ENCODE measurements around the gene SV2C. TPM values are rescaled to one million over a fixed set of nuclear protein-coding genes. Genes with fewer than 3 reads are reported as not detected.

SV2C gene
- total RNA-seq, 4 donors from 2014 or later, result 0.05 to 0.11 TPM; not detected in 2

DNA sequence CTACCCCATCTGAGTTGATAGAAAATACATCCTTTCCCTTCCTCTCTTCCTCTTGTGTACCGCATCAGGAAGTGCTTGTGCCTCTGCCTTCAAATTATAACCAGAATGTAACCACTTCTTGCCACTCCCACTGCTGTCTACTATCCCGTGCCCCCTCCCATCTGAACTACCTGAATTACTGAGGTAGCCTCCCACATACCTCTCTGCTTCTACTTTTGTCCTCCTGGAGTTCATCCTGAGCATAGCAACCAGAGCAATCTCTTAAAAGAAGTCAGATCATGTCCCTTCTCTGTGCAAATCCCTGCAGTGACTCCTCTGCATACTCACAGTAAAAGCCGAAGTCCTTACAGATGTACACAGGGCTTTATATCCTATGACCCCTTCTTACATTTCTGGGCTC is 23.0 kb downstream of the SV2C start:
- intact Hi-C loops (cut with DNase I), result no loop called here
- H3K36me3 ChIP-seq, result no peaks in the 10 kb centered on the region
- no peaks in the 10 kb centered on the region for H3K9me3 ChIP-seq
- no peaks in the 10 kb centered on the region for H3K27me3 ChIP-seq
- H3K27ac ChIP-seq, result no peak overlapping the region
- TF ChIP-seq CTCF (IDR thresholded peaks at IDR 0.05) (no peak), POLR2A (IDR thresholded peaks at IDR 0.05) (no peak)
- 71 to 77% methylated on average over 3 of the region's 3 CpGs for WGBS, 2 donors
- no peak for DNase-seq
- no peak overlapping the region for H3K4me3 ChIP-seq (replicated peaks in 1 of 3)
- H3K4me1 ChIP-seq, result no peaks in the 10 kb centered on the region

DNA sequence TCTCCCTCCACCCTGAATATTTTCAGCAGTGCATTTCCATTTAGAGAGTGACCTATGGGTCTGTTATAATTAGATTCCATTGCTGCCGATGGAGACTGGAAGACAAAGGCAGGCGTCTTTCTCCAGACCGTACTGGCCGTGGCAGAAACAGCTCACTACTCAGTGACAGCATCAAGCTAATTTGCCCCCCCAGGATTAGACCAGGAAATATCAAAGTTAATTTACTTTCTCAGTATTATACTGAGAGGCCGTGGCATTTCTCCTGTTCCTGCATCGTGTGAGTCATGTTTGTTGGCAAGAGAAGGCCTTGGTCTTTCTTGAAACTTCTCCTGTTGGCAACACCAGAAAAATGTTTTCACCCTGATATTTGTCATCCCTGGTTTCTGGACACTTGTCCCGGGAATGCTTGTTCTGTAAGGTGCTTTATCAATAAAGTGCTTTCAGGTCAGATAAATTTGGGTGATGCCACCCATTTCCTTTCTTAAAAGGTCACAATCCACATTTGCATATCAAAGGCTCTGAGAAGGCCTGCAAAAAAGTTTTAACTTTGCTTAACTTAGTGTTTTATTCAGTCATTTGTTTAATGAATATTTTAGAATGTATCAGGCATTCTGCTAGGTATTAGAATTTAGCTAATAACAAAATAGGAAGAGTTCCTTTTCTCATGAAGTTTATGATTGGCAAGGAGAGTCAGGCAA is 28.4 kb downstream of the SV2C start:
- intact Hi-C loops (cut with DNase I), result no loop called here
- WGBS, 2 donors, result 60 to 66% methylated on average over 7 of the region's 7 CpGs
- Histone ChIP-seq H3K36me3 (no peaks in the 10 kb centered on the region), H3K27me3 (no peaks in the 10 kb centered on the region), H3K4me3 (replicated peaks in 1 of 3) (no peak overlapping the region), H3K4me1 (no peaks in the 10 kb centered on the region), H3K27ac (no peak overlapping the region), H3K9me3 (no peaks in the 10 kb centered on the region)
- DNase-seq, result no peak
- TF ChIP-seq CTCF (IDR thresholded peaks at IDR 0.05) (no peak), POLR2A (IDR thresholded peaks at IDR 0.05) (no peak)

DNA sequence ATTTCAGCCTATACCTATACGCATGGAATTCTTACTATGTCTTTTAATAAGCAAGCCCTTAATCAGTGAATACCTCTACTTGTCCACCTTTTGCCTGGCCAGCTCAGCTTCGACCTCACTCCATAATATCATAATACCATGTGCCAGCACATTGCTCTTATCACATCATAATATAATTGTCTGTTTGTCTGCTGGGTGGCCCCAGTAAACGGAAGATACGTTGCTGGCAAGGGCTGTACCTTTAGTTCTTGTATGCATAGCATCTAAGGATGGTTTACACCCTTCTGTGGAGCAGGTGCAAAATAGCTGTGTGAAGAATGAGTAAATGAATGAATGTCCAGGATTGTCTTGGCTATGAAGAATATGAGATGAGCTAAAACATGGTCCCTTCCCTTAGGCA is 29.9 kb downstream of the SV2C start:
- Histone ChIP-seq H3K4me1 (no peaks in the 10 kb centered on the region), H3K27ac (no peak overlapping the region), H3K4me3 (replicated peaks in 1 of 3) (no peak overlapping the region), H3K9me3 (no peaks in the 10 kb centered on the region), H3K27me3 (no peaks in the 10 kb centered on the region), H3K36me3 (no peaks in the 10 kb centered on the region)
- TF ChIP-seq POLR2A (IDR thresholded peaks at IDR 0.05) (no peak), CTCF (IDR thresholded peaks at IDR 0.05) (no peak)
- DNase-seq, result no peak
- intact Hi-C loops (cut with DNase I), result no loop called here
- WGBS, 2 donors, result 84 to 94% methylated on average over 4 of the region's 4 CpGs

- WGBS, 2 donors, result 32 to 39% methylated on average over 5 of the region's 5 CpGs
- Histone ChIP-seq H3K27me3 (no peaks in the 10 kb centered on the region), H3K36me3 (no peaks in the 10 kb centered on the region), H3K27ac (no peak overlapping the region), H3K4me1 (no peaks in the 10 kb centered on the region), H3K9me3 (no peaks in the 10 kb centered on the region), H3K4me3 (replicated peaks in 1 of 3) (no peak overlapping the region)
- TF ChIP-seq CTCF (IDR thresholded peaks at IDR 0.05) (no peak), POLR2A (IDR thresholded peaks at IDR 0.05) (no peak)
- intact Hi-C loops (cut with DNase I), result no loop called here
- DNase-seq, result peak; percentile 4 to 6
Observed at GRCh38 chr5:76114179-76114851, 31.1 kb downstream of the SV2C start.

DNA sequence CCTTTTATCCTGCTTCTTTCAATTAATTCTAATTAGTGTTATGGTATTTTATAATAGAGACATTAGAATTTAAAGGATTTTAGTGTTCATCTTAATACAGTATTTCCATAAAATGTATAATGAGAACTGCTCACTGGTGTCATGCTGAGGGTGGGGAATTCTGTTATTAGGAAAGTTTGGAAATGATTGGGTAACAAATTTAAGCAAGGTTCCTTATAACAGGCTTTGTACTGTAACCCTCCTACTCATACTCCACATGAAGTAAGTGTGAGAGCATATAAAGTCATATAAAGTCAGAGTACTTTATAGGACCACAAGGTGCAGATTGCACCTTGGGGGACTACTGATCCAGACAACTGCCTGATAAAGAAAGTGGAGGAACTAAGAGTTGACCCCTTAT is 42.2 kb downstream of the SV2C start:
- DNase-seq, result no peak
- TF ChIP-seq CTCF (IDR thresholded peaks at IDR 0.05) (no peak), POLR2A (IDR thresholded peaks at IDR 0.05) (no peak)
- H3K4me3 ChIP-seq (replicated peaks in 1 of 3), result no peak overlapping the region
- H3K9me3 ChIP-seq, result no peaks in the 10 kb centered on the region
- H3K4me1 ChIP-seq, result no peaks in the 10 kb centered on the region
- intact Hi-C loops (cut with DNase I), result no loop called here
- H3K36me3 ChIP-seq, result no peaks in the 10 kb centered on the region
- H3K27ac ChIP-seq, result no peak overlapping the region
- no peaks in the 10 kb centered on the region for H3K27me3 ChIP-seq
